Measurements from ENCODE around the gene MYOF. TPM values are rescaled to one million over a fixed set of nuclear protein-coding genes. Genes with fewer than 3 reads are reported as not detected.

MYOF gene
- total and polyA plus RNA-seq, 2 of the 8 experiments (the other 6 are each of a cell fraction or from before 2014, with no cell fraction given): 0.98 to 2.3 TPM

- TF ChIP-seq CREB1 (IDR thresholded peaks at IDR 0.05) (no peak; the same call in 1 of the 2 replicates), RBBP5 (IDR thresholded peaks at IDR 0.05; ENCODE audit: borderline replicate concordance, low read depth, low read length) (no peak), TAF7 (optimal IDR thresholded peaks at IDR 0.05; ENCODE audit: borderline replicate concordance, low read depth, low read length) (no peak), BRCA1 (IDR thresholded peaks at IDR 0.05; ENCODE audit: low read depth, low read length) (no peak), CHD2 (IDR thresholded peaks at IDR 0.05; ENCODE audit: low read length) (no peak), POLR2AphosphoS5 (IDR thresholded peaks at IDR 0.05; ENCODE audit: low read depth, low read length) (peak; percentile 59; the same call in 1 of the 2 replicates), EP300 (IDR thresholded peaks at IDR 0.05; ENCODE audit: borderline replicate concordance in 1 of 2, low read depth in 2 of 2, low read length in 2 of 2) (no peak), CBX5 (IDR thresholded peaks at IDR 0.05; ENCODE audit: low read depth, low read length) (no peak), CHD1 (IDR thresholded peaks at IDR 0.05; ENCODE audit: low read depth, low read length) (no peak), SP4 (IDR thresholded peaks at IDR 0.05; ENCODE audit: low read length) (0 out of 2 replicates have a peak, but pooled peaks have one; percentile 13), SIRT6 (IDR thresholded peaks at IDR 0.05; ENCODE audit: low read length) (no peak), SP1 (IDR thresholded peaks at IDR 0.05; ENCODE audit: low read depth, low read length) (peak; percentile 97)
- TF ChIP-seq, protein P1, sequence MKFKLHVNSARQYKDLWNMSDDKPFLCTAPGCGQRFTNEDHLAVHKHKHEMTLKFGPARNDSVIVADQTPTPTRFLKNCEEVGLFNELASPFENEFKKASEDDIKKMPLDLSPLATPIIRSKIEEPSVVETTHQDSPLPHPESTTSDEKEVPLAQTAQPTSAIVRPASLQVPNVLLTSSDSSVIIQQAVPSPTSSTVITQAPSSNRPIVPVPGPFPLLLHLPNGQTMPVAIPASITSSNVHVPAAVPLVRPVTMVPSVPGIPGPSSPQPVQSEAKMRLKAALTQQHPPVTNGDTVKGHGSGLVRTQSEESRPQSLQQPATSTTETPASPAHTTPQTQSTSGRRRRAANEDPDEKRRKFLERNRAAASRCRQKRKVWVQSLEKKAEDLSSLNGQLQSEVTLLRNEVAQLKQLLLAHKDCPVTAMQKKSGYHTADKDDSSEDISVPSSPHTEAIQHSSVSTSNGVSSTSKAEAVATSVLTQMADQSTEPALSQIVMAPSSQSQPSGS (IDR thresholded peaks at IDR 0.05; ENCODE audit: low read length): no peak
- TF ChIP-seq, protein P2, sequence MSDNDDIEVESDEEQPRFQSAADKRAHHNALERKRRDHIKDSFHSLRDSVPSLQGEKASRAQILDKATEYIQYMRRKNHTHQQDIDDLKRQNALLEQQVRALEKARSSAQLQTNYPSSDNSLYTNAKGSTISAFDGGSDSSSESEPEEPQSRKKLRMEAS (IDR thresholded peaks at IDR 0.05): no peak
These were observed 43.4 kb downstream of the MYOF start (continued) for GRCh38 chr10:93438613-93439253.
